Large intestine (tissue), 3 donors: ENCODE data around the gene RHOU. TPM values are rescaled to one million over a fixed set of nuclear protein-coding genes. Genes with fewer than 3 reads are reported as not detected.
"Not testable (repeated sequence)": the region's sequence is repeated elsewhere in the genome, so short reads cannot be mapped to it uniquely, and the experiment has no call there.

ENCODE experiments used
- DNase-seq, 2 donors: peaks; one replicate each; pipeline versions ENCODE4 v3.0.0 to v3.0.0-alpha.2; 2013
- H3K27ac ChIP-seq: one replicate; pipeline ENCODE4 v1.5.1; 2013; ENCODE audit warnings: low read length
- H3K27me3 ChIP-seq: 2 replicates; pipeline ENCODE4 v1.6.1; 2013; ENCODE audit warnings: low read length; ENCODE audit not compliant: control insufficient read depth, insufficient read depth
- H3K36me3 ChIP-seq: 2 replicates; pipeline ENCODE4 v1.6.1; 2013; ENCODE audit warnings: low read length; ENCODE audit not compliant: control insufficient read depth, insufficient read depth
- H3K4me1 ChIP-seq: one replicate; pipeline ENCODE4 v1.6.1; 2013; ENCODE audit warnings: low read length; ENCODE audit not compliant: control insufficient read depth, insufficient read depth
- H3K4me3 ChIP-seq: one replicate; pipeline ENCODE4 v1.5.1; 2013; ENCODE audit warnings: low read length
- H3K9me3 ChIP-seq: one replicate; pipeline ENCODE4 v1.6.1; 2013; ENCODE audit warnings: mild to moderate bottlenecking, low read depth, low read length, moderate library complexity; ENCODE audit not compliant: control insufficient read depth
- WGBS: methylation state at CpG from one replicate; pipeline ENCODE4 v1.1.5; 2013; ENCODE audit warnings: low lambda C conversion rate; ENCODE audit not compliant: insufficient coverage; 5-methylcytosine and 5-hydroxymethylcytosine counted together
- polyA plus RNA-seq: library from polyadenylated mRNA; unstranded; fragments of 120-200 nt; gene quantifications from one replicate; pipeline ENCODE4 v1.2.1, GENCODE V29; 2013

RHOU gene
- polyA plus RNA-seq, 1 donor, result 44.2 TPM

DNA sequence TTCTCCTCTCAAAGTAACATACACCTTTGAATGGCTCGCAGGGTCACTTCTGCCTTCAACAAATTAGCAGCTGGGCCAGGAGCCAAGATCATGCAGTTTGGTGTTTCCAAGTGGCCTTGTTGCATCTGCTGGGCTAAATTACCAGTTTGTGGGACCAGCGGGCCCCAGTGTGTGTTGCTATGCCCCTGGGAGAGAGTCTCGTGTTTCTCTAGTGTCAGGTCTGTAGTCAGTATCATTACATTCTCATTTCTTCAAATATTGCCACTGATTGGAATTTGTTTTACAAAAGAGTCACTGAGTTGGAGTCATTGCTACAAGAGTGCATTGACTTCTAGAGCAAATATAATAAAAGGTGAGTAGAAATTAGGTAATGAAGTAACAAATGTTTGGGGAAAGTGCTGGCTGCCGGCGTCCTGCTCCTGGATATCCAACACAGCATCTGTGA is 35.5 kb downstream of the RHOU start:
- no CpG with 5 or more reads among the region's 5 CpGs for WGBS
- peak in 1 of 2 donors; percentile 60 for DNase-seq
- H3K27ac ChIP-seq, result no peak overlapping the region
- peaks cover 12% of the 10 kb centered on the region for H3K4me1 ChIP-seq
- H3K27me3 ChIP-seq, result no peaks in the 10 kb centered on the region
- H3K36me3 ChIP-seq, result no peaks in the 10 kb centered on the region
- H3K9me3 ChIP-seq, result peaks cover 3% of the 10 kb centered on the region
- no peak overlapping the region for H3K4me3 ChIP-seq

DNA sequence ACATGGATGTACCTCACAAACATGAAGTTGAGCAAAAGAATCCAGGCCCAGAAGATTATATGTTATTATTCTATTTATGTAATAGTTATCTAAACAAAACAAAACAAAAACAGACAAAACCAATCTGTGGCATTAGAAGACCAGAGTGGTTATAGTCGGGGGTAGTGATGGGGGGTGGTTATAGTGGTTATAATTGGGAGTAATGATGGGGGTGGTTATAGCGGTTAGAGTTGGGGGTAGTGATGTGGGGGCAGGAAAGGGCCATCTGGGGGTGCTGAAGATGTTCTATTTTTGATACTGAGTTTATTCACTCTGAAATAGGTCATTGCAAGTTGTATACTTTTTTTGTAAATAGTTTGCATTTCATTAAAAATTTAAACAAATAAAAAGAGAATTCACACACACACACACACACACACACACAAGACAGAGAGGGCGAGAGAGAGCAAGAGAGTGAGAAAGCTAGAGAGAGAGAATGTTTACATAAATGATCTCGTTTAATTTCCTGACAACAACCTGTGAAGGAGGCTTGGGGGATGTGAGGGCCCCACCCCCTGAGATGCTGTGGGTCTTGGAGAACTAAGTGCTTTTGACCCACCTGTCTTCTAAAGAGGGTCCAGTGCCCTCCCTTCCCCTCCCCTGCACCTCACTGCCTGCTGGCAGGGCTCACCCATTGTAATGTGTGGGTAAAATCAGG is 37.4 kb downstream of the RHOU start:
- WGBS, result 0% methylated on average over 1 of the region's 4 CpGs
- Histone ChIP-seq H3K9me3 (peaks cover 3% of the 10 kb centered on the region), H3K4me3 (no peak overlapping the region), H3K36me3 (no peaks in the 10 kb centered on the region), H3K4me1 (peaks cover 11% of the 10 kb centered on the region), H3K27me3 (no peaks in the 10 kb centered on the region), H3K27ac (no peak overlapping the region)
- DNase-seq, result no peak

DNA sequence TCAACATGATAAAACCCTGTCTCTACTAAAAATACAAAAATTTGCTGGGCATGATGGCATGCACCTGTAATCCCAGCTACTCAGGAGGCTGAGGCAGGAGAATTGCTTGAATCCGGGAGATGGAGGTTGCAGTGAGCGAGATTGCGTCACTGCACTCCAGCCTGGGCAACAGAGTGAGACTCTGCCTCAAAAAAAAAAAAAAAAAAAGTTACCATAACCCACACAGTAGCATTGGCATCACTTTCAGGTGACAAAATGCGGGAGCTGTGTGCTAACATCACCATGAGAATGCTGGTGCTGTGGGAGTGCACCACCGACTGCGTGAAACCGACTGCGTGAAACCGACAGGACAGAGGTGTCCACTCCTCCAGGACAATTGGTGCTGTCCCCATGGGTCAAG is 40.7 kb downstream of the RHOU start:
- no CpG with 5 or more reads among the region's 9 CpGs for WGBS
- H3K27me3 ChIP-seq, DNase-seq: not testable (repeated sequence)

DNA sequence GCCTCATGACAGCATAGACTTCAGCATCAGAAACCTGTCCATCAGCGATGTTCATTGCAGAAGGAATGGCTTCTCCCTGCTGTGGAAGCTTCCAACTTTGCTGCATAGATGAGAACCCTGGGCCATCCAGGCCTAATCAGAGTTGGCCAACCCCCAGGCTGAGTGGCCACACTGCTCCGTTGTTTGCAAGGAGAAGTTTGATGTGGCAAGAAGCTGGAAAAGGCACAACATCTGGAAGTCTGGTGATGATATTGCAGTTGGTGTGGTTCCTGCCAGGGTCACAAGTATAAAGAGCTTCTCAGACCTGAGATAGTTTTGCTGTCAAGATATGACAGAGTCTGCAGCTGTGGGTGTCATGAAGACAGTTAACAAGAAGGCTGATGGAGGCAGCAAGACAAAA is 41.2 kb downstream of the RHOU start:
- Histone ChIP-seq H3K9me3 (peaks cover 3% of the 10 kb centered on the region), H3K27ac (no peak overlapping the region), H3K36me3 (no peaks in the 10 kb centered on the region), H3K4me1 (peaks cover 3% of the 10 kb centered on the region), H3K27me3 (no peaks in the 10 kb centered on the region), H3K4me3 (no peak overlapping the region)
- no peak for DNase-seq
- no CpG with 5 or more reads among the region's 2 CpGs for WGBS

More for the DNA sequence above, 40.7 kb downstream of the RHOU start:
- H3K27ac ChIP-seq, H3K4me1 ChIP-seq, H3K4me3 ChIP-seq, H3K9me3 ChIP-seq, H3K36me3 ChIP-seq: not testable (repeated sequence)

DNA sequence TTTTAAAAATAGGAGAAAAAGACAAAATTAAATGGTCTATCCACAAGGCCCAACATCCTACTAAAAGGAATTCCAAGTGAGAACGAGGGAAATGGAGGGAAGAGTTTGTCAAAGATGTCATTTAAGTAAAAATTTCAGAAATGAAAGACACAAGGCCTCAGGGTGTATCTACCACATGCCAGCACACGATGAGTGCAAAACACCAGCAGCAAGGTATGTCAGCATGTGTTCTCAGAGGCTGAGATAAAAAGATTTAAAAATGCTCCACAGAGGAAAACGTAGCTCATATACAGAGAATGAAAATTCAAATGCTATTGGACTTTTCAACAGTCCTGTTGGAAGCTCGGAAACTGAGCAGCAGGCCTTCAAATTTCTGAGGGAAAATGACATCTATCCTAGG is 42.0 kb downstream of the RHOU start:
- DNase-seq, result no peak
- WGBS, result no CpG with 5 or more reads among the region's 4 CpGs
- H3K4me3 ChIP-seq, result no peak overlapping the region
- H3K4me1 ChIP-seq, result peaks cover 11% of the 10 kb centered on the region
- H3K9me3 ChIP-seq, result peaks cover 3% of the 10 kb centered on the region
- H3K27ac ChIP-seq, result no peak overlapping the region
- no peaks in the 10 kb centered on the region for H3K36me3 ChIP-seq
- H3K27me3 ChIP-seq, result no peaks in the 10 kb centered on the region

DNA sequence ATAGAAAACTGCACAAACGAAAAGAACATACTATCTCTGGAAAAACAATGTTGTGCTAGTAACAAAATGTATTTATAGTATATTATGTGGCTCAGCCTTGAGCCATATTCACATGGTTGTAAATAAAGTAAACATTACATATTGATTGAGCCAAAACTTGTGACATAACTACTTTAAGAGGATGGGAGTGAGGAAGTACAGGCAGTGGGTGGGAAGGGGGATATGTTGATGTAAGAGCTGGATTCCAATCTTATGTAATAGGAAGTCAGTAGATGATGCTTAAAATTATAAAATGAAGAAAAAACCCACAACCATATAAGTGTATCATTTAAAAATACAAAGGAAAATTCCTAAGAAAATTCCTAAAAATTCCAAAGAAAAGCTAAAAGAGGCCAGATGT is 42.7 kb downstream of the RHOU start:
- Histone ChIP-seq H3K9me3 (peaks cover 3% of the 10 kb centered on the region), H3K27me3 (no peaks in the 10 kb centered on the region), H3K4me3 (no peak overlapping the region), H3K4me1 (peaks cover 16% of the 10 kb centered on the region), H3K36me3 (no peaks in the 10 kb centered on the region), H3K27ac (no peak overlapping the region)
- 92% methylated on average over 1 of the region's 1 CpG for WGBS
- no peak for DNase-seq

DNA sequence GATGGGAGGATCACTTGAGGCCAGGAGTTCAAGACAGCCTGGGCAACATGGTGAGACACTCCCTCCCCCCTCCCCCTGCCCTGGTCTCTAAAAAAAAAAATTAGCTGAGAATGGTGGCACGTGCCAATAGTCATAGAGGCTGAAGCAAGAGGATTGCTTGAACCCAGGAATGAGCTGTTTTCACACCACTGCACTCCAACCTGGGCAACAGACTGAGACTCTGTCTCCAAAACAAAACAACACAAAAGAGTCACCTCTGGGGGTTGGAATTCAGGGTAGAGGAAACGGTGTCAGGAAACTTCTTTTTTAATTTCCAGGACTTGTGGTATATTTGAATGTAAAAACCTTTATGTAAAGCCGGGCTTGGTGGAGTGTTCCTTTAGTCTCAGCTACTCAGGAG is 43.2 kb downstream of the RHOU start:
- Histone ChIP-seq H3K9me3 (peaks cover 3% of the 10 kb centered on the region), H3K36me3 (no peaks in the 10 kb centered on the region), H3K27me3 (no peaks in the 10 kb centered on the region), H3K27ac (no peak overlapping the region), H3K4me1 (peaks cover 19% of the 10 kb centered on the region), H3K4me3 (no peak overlapping the region)
- no peak for DNase-seq
- no CpG with 5 or more reads among the region's 3 CpGs for WGBS

DNA sequence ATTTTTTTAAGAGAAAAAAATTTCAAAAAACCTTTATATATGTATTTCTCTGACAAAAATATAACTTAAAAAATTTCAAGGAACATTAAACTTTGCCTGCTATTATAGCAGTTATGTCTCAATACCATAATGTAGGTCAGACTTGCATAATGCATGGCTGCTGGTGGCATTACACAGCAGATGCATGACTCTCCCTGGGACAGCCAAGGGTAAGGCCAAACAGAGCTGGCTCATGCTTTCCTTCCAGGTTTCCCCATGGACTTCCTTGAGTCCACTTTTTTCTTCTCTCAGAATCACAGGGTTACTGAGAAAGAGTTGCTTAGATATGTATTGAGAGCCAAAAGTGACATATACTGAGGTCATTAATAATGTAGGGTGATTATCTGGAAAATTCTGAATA is 43.7 kb downstream of the RHOU start:
- DNase-seq, result peak in 1 of 2 donors; percentile 58
- H3K4me1 ChIP-seq, result peaks cover 24% of the 10 kb centered on the region
- H3K4me3 ChIP-seq, result no peak overlapping the region

DNA sequence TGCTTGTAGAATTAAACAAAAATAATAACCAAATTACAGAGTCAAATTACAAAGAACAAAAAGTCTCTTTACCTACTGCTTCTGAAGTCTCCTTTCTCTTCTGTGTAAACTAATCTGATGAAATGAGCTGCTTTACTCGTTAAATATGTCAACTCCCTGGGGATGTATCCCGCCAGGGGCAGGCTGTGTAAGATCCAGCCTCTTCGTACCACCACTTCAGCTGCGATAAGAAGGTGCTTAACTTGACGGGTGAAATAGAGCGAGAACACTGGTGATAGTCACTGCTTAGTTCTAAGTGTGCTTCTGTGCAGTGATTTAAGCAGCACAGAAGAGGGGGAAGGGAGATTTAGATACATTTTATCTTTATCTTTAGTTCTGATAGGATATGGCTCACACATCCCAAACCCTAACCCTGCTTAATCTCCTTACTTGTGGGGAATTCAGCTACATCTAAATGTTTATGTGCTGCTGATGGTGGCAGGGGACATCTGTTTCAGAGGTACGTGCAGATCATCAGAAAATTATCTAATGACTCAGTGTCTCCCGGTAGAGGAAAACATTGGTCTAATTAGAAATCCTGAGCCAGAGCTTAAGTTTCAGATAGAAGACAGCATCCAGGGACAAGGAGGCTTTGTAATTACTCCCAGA is 46.0 kb downstream of the RHOU start:
- no CpG with 5 or more reads among the region's 8 CpGs for WGBS
- no peak overlapping the region for H3K4me3 ChIP-seq
- peak in 1 of 2 donors; percentile 67 for DNase-seq
- H3K27ac ChIP-seq, result peak overlapping the region; percentile 31
- peaks cover 33% of the 10 kb centered on the region for H3K4me1 ChIP-seq
- H3K9me3 ChIP-seq, result peaks cover 3% of the 10 kb centered on the region
- no peaks in the 10 kb centered on the region for H3K36me3 ChIP-seq
- H3K27me3 ChIP-seq, result no peaks in the 10 kb centered on the region

More for the DNA sequence above, 43.7 kb downstream of the RHOU start:
- H3K27me3 ChIP-seq, result no peaks in the 10 kb centered on the region
- peaks cover 2% of the 10 kb centered on the region for H3K9me3 ChIP-seq
- no peak overlapping the region for H3K27ac ChIP-seq
- no peaks in the 10 kb centered on the region for H3K36me3 ChIP-seq

DNA sequence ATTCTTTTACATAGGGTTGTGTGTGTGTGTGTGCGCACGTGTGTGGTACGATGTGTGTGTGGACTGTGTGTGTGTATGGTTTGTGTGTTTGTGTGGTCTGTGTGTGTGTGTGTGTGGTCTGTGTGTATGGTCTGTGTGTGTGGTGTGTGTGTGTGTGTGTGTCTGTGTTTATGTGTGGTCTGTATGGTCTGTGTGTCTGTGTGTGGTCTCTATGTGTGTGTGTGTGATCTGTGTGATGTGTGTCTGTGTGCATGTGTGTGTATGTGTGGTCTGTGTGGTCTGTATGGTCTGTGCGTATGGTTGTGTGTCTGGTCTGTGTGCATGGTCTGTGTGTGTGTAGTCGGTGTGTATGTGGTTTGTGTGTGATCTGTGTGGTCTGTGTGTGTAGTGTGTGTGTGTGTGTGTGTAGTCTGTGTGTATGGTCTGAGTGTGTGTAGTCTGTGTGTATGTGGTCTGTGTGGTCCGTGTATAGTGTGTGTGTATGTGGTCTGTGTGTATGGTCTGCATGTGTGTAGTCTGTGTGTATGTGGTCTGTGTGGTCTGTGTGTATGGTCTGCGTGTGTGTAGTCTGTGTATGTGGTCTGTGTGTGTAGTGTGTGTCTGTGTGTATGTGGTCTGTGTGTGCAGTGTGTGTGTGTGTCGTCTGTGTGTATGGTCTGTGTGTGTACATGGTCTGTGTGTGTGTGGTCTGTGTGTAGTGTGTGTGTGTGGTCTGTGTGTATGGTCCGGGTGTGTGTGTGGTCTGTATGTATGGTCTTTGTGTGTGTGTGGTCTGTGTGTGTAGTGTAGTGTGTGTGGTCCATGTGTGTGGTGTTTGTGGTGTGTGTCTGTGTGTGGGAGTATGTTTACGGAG is 46.8 kb downstream of the RHOU start:
- WGBS, result no CpG with 5 or more reads among the region's 10 CpGs
- Histone ChIP-seq H3K27ac (peak overlapping the region; percentile 91), H3K36me3 (no peaks in the 10 kb centered on the region), H3K4me3 (no peak overlapping the region), H3K27me3 (no peaks in the 10 kb centered on the region), H3K4me1 (peaks cover 33% of the 10 kb centered on the region), H3K9me3 (peaks cover 3% of the 10 kb centered on the region)
- DNase-seq, result no peak
